GM21529 (cell line): ENCODE data around the gene C4orf46.

ENCODE experiments used
- ATAC-seq: cut with Tn5 transposase; IDR thresholded peaks from one replicate; pipeline ENCODE4 v1.9.1; 2021; ENCODE audit not compliant: unreplicated experiment

Gene C4orf46

GRCh38 chr4:158656439-158656838 is 15.2 kb downstream of the C4orf46 start:
- ATAC-seq = no peak

GRCh38 chr4:158652920-158653319 is 18.8 kb downstream of the C4orf46 start:
- no peak for ATAC-seq

- ATAC-seq = no peak
Measured at GRCh38 chr4:158649111-158649680, 22.5 kb downstream of the C4orf46 start.

GRCh38 chr4:158644760-158645159 is 26.9 kb downstream of the C4orf46 start:
- no peak for ATAC-seq

GRCh38 chr4:158644356-158644755 is 27.3 kb downstream of the C4orf46 start:
- no peak for ATAC-seq

GRCh38 chr4:158636619-158637018 is 35.1 kb downstream of the C4orf46 start:
- no peak for ATAC-seq

- no peak for ATAC-seq
Measured at GRCh38 chr4:158630893-158631292, 40.8 kb downstream of the C4orf46 start.

- no peak for ATAC-seq
Measured at GRCh38 chr4:158625544-158625943, 46.1 kb downstream of the C4orf46 start.

GRCh38 chr4:158624889-158625478 is 46.7 kb downstream of the C4orf46 start:
- peak; percentile 94 for ATAC-seq

- ATAC-seq = no peak
Measured at GRCh38 chr4:158622251-158622650, 49.4 kb downstream of the C4orf46 start.

- ATAC-seq = no peak
Measured at GRCh38 chr4:158621729-158622128, 50.0 kb downstream of the C4orf46 start.

- ATAC-seq = no peak
Measured at GRCh38 chr4:158617956-158618355, 53.7 kb downstream of the C4orf46 start.
